HG03565 (cell line): ENCODE results near the gene RNU5D-1.
"Not testable (repeated sequence)": the region's sequence is repeated elsewhere in the genome, so short reads cannot be mapped to it uniquely, and the experiment has no call there.

Experiments used
- ATAC-seq: cut with Tn5 transposase; IDR thresholded peaks from one replicate; pipeline ENCODE4 v1.9.1; 2021; ENCODE audit warnings: mild to moderate bottlenecking, moderate library complexity; ENCODE audit not compliant: unreplicated experiment

Gene RNU5D-1

DNA sequence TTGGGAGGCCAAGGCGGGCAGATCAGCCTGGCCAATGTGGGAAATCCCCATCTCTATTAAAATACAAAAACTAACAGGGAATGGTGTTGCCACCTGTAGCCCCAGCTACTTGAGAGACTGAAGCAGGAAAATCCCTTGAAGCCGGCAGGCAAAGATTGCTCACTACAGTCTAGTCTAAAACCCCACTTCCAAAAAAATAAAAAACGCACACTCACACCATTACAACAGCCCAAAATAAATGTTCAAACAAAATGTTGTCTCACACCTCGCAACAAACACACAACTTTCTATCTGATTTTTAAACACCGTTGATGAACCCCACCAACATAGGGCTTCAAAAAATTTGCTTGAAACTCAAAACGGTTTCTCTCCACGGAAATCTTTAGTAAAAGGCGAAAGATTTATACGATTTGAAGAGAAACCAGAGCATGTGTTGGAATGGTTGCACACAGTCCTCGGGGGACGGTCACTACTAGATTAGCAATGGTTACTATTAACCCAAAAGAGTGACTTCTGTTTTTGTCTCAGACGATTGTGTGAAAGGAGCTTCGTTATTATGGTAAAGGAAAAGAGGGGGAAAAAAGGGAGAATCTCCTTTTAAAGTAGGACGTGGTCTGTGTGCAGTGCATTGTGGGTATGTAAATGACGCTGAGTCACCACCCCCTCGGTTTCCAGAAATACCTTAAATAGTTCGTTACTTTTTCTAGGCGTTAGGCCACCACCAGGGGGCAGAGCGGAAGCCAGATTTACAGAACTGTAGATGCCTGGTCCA lies at the start of gene RNU5D-1:
Gene RNU5D-1, minus strand, starts transcription at position 430 of the 772 bp plus-strand sequence.
- ATAC-seq, result peak; percentile 65

GRCh38 chr1:44780583-44781121 lies 49.7 kb upstream of the RNU5D-1 start:
- no peak for ATAC-seq

DNA sequence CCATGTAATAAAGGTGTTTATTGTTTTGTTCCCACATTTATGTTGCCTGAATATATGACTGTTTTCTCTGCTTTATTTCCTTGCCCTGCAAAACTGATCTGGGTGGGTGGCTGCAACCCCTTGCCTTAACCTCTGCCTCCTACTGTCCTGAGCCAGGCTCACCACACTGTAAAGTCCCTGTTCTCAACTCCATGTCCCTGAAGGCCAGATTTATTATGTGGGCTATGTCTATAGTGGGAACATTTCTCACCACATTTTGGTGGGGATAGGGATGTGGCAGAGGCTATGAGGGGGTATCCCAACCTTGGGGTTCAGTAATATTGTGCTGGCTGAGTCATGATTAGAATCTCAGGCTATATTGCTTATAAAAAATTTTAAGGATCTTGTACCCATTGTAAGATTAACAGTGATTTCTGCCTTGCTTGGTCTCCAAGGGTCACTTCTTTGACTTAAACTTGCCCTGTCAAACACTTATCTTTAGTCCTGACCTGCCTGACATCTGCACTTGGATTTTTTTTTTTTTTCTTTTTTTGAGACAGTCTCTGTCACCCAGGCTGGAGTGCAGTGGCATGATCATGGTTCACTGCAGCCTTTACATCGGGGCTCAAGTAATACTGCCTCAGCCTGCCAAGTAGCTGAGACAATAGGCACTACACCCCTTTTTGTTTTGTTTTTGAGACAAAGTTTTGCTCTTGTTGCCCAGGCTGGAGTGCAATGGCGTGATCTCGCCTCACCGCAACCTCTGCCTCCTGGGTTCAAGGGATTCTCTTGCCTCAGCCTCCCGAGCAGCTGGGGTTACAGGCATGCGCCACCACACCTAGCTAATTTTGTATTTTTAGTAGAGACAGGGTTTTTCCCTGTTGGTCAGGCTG lies 48.0 kb upstream of the RNU5D-1 start:
- no peak for ATAC-seq

- no peak for ATAC-seq
These were observed 47.1 kb upstream of the RNU5D-1 start for GRCh38 chr1:44777969-44778635.

DNA sequence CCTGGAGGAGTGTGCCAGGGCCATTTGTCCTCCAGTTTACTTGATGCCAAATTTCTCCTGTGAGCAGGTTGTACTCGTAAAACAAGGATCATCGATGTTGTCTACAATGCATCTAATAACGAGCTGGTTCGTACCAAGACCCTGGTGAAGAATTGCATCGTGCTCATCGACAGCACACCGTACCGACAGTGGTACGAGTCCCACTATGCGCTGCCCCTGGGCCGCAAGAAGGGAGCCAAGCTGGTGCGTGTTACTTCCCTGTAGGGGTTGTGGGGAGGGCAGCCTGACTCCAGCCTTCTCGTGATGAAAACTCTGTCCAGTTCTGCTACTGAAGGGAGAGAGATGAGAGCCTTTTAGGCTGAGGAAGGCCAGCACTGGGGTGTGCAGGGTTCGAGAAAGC lies 46.6 kb upstream of the RNU5D-1 start:
- no peak for ATAC-seq

- ATAC-seq, result no peak
These were observed 45.7 kb upstream of the RNU5D-1 start for GRCh38 chr1:44776730-44777068.

- ATAC-seq, result no peak
These were observed 45.2 kb upstream of the RNU5D-1 start for GRCh38 chr1:44775930-44776729.

- peak; percentile 63 for ATAC-seq
These were observed 44.3 kb upstream of the RNU5D-1 start, which contains the start of gene RPS8 for GRCh38 chr1:44775078-44775929. Gene RPS8, plus strand, starts transcription at chr1:44775540. Its CDS starts 57 bp downstream, at chr1:44775597.

DNA sequence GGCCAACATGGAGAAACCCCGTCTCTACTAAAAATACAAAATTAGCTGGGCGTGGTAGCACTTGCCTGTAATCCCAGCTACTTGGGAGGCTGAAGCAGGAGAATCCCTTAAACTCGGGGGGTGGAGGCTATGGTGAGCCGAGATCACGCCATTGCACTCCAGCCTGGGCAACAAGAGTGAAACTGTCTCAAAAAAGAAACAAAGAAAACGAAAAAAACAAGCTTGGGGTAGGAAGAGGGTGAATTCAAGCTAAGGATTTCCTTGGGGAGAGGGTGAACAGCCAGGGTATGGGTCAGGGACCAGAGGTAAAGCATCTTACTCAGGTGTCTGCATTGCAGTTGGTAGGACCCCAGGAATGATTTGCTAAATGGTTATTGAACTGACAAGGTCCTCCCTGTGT lies 35.5 kb upstream of the RNU5D-1 start:
- ATAC-seq, result not testable (repeated sequence)

DNA sequence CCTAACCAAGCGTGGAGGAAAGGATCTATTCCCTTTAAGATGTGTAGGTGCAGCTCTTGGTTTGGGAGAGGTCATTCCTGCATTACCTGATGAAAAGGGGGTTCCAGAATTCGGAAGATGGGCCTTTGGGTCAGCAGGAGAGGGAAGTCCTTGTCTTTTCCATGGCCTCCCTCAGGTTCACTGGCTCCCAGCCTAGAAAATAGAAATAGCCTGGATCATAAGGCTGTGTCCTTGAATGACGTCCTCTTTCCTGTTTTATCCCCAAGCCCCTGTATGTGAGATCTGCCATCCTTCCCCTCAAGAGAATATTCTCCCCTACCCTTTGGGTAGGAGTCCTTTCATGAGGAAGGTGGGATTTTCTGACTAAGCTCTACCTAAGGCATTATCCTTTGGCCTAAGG lies 29.9 kb upstream of the RNU5D-1 start:
- ATAC-seq, result no peak

GRCh38 chr1:44759077-44759476 lies 28.1 kb upstream of the RNU5D-1 start:
- ATAC-seq, result no peak

DNA sequence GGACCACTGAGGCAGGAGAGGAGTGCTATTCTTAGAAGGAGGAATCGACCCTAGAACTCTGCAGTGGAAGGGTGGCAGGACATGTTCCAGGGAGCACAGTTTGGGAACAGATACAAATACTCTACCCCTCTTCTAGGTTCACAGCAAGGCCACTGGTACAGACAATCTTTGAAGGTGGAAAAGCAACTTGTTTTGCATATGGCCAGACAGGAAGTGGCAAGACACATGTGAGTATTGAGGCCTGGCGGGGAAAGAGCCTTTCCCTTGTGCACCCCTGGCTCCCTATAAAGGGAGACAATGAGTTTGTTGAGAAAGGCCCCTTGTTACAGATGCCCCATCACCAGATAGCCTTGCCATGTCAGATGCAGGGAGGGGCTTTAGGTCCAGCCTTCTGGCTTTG lies 26.4 kb upstream of the RNU5D-1 start:
- ATAC-seq, result no peak

- no peak for ATAC-seq
These were observed 16.9 kb upstream of the RNU5D-1 start for GRCh38 chr1:44747878-44748277.

DNA sequence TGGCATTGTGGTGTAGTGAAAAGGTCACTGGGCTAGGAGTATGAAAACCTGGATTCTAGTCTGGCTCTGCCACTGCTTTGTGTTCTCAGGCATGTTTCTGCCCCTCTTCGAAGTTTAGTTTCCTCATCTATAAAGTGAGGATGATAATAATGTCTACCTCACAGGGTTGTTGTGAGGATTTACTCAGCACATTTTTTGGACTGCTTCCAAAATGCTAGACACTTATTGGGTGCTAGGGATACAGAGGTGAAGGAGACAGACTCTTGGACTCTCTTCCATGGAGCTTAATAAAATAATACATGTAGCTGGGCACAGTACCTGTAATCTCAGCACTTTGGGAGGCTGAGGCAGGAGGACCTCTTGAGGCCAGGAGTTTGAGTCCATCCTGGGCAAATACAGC lies 12.2 kb upstream of the RNU5D-1 start:
- no peak for ATAC-seq

DNA sequence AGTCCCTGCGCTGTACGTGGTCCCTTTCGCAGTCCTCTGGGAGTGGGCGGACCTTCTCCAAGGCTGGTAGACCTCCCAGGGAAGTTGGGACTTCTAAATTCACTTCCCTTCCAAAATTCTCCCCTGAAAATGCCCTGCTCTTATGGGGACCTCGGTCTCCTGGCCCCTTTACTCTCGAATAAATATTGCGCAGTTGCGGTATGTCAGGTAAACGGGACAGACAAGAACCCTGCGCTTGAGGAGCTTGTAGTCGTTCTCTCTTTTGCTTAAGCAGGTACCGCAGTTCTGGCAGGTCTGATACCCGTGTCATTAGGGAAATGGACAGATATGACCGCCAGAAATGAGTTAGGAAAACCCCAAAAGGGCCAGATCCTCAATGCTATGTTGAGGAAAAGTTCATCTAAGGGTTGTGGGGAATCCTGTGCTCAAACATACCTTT lies 9.2 kb upstream of the RNU5D-1 start:
- no peak for ATAC-seq

DNA sequence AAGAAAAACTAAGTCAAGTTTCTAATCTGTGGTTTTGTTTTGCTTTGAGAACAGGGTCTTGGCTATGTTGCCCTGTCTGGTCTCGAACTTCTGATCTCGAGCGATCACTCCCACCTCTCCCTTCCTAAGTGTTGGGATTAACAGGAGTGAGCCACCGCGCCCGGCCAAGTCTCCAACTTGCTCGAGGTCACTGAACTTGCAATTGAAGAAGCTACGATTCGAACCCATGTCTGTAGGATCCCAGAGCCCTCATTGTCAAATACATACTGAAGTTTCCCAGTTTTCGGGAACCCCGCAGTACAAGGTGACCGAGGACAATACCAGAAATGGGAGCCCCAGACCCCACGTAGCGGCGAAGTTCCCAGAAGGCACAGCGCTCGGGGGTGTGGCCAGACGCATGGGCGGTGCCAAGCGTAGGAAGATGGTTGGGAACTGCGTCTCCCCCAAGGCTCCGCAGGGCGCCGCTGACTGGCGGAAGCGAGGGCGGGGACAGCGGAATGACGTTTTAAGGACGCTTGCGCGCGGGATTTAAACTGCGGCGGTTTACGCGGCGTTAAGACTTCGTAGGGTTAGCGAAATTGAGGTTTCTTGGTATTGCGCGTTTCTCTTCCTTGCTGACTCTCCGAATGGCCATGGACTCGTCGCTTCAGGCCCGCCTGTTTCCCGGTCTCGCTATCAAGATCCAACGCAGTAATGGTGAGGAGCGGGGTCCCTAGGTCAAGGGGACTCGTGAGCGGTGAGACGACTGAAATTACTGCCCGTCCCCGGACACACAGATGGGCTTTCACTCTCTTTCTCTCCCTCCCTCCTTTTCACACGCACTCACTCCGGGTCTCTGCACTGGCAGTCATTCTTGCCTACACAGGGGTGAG lies 8.6 kb upstream of the RNU5D-1 start, which contains the start of gene KIF2C:
Gene KIF2C, plus strand, starts transcription at position 531 of the 872 bp plus-strand sequence. Its CDS starts 96 bp downstream, at position 627.
- peak; percentile 100 for ATAC-seq

- ATAC-seq, result not testable (repeated sequence)
These were observed 8.0 kb upstream of the RNU5D-1 start for GRCh38 chr1:44738953-44739306.

- no peak for ATAC-seq
These were observed 5.0 kb upstream of the RNU5D-1 start for GRCh38 chr1:44735992-44736391.
